Measurements from ENCODE around the gene KASH5. TPM values are rescaled to one million over a fixed set of nuclear protein-coding genes. Genes with fewer than 3 reads are reported as not detected.

Gene KASH5
- total and polyA plus RNA-seq, 9 donors: 0.15 to 0.23 TPM; not detected in 7

GRCh38 chr19:49427339-49427738 lies 39.3 kb downstream of the KASH5 start:
- peaks cover 14% of the 10 kb centered on the region for H3K27me3 ChIP-seq
- no peak overlapping the region for H3K27ac ChIP-seq
- DNase-seq: no peak
- H3K4me3 ChIP-seq: no peak overlapping the region
- intact Hi-C loops (cut with DNase I): no loop called here
- TF ChIP-seq POLR2A (IDR thresholded peaks at IDR 0.05): no peak
- H3K9me3 ChIP-seq: no peaks in the 10 kb centered on the region
- 44 to 49% (median 44%) methylated on average over 9 to 12 of the region's 12 CpGs for WGBS, 3 donors
- H3K4me1 ChIP-seq (ENCODE audit: insufficient read depth): peaks cover 1% of the 10 kb centered on the region
- H3K36me3 ChIP-seq: no peaks in the 10 kb centered on the region

- Histone ChIP-seq H3K27ac (no peak overlapping the region), H3K9me3 (no peaks in the 10 kb centered on the region), H3K4me1 (ENCODE audit: insufficient read depth) (peaks cover 1% of the 10 kb centered on the region), H3K4me3 (no peak overlapping the region), H3K27me3 (peaks cover 13% of the 10 kb centered on the region), H3K36me3 (no peaks in the 10 kb centered on the region)
- intact Hi-C loops (cut with DNase I): no loop called here
- TF ChIP-seq EP300 (IDR thresholded peaks at IDR 0.05) (no peak), CTCF (IDR thresholded peaks at IDR 0.05) (no peak), POLR2A (IDR thresholded peaks at IDR 0.05) (no peak)
- WGBS, 3 donors: 1 to 2% (median 1%) methylated on average over 40 to 45 of the region's 45 CpGs
- DNase-seq: no peak
Observed at GRCh38 chr19:49427855-49428546, 40.0 kb downstream of the KASH5 start.

- Histone ChIP-seq H3K4me1 (ENCODE audit: insufficient read depth) (peaks cover 1% of the 10 kb centered on the region), H3K27me3 (peaks cover 8% of the 10 kb centered on the region), H3K4me3 (no peak overlapping the region)
Observed at GRCh38 chr19:49428547-49429451, 40.8 kb downstream of the KASH5 start.

GRCh38 chr19:49430172-49430677 lies 42.2 kb downstream of the KASH5 start:
- TF ChIP-seq POLR2A (IDR thresholded peaks at IDR 0.05): no peak
- TF ChIP-seq EP300 (IDR thresholded peaks at IDR 0.05): no peak
- no peak for TF ChIP-seq CTCF (IDR thresholded peaks at IDR 0.05)
- peaks cover 8% of the 10 kb centered on the region for H3K27me3 ChIP-seq
- H3K4me1 ChIP-seq (ENCODE audit: insufficient read depth): peaks cover 1% of the 10 kb centered on the region
- H3K36me3 ChIP-seq: no peaks in the 10 kb centered on the region
- H3K27ac ChIP-seq: no peak overlapping the region
- H3K9me3 ChIP-seq: no peaks in the 10 kb centered on the region
- intact Hi-C loops (cut with DNase I): loop anchor here in 1 of 4 donors (10.0 kb wide), 1 partner anchor 55 kb away; no protein-coding TSS in a partner anchor
- 68 to 77% (median 70%) methylated on average over 5 to 9 of the region's 9 CpGs for WGBS, 3 donors
- no peak overlapping the region for H3K4me3 ChIP-seq
- no peak for DNase-seq

More at GRCh38 chr19:49428547-49429451, 40.8 kb downstream of the KASH5 start:
- no peak overlapping the region for H3K27ac ChIP-seq
- TF ChIP-seq CTCF (IDR thresholded peaks at IDR 0.05) (no peak), POLR2A (IDR thresholded peaks at IDR 0.05) (no peak), EP300 (IDR thresholded peaks at IDR 0.05) (no peak)
- no peaks in the 10 kb centered on the region for H3K9me3 ChIP-seq
- 12 to 16% (median 14%) methylated on average over 28 to 29 of the region's 29 CpGs for WGBS, 3 donors
- no peaks in the 10 kb centered on the region for H3K36me3 ChIP-seq
- intact Hi-C loops (cut with DNase I): no loop called here
- DNase-seq: no peak

All from ovary (tissue), 9 donors.